ENCODE measurements around the gene WFDC9. TPM values are rescaled to one million over a fixed set of nuclear protein-coding genes. Genes with fewer than 3 reads are reported as not detected.

WFDC9 gene
- total RNA-seq = not detected

GRCh38 chr20:45631184-45631583 lies at the start of gene WFDC9:
Gene WFDC9, minus strand, starts transcription at chr20:45631284. Its CDS starts 21,103 bp downstream, at chr20:45610181.

GRCh38 chr20:45670139-45670538 lies 39.1 kb upstream of the WFDC9 start, which contains the start of gene WFDC11:
Gene WFDC11, minus strand, starts transcription at chr20:45670239. Its CDS starts 19,639 bp downstream, at chr20:45650600.

GRCh38 chr20:45629496-45630100 lies 1.5 kb downstream of the WFDC9 start, which contains the start of gene WFDC10A:
Gene WFDC10A, plus strand, starts transcription at chr20:45629739. Its CDS starts 75 bp downstream, at chr20:45629814.

GRCh38 chr20:45579184-45579583 lies 51.9 kb downstream of the WFDC9 start, which contains the start of gene WFDC8:
Gene WFDC8, minus strand, starts transcription at chr20:45579284. Its CDS starts 37 bp downstream, at chr20:45579247.

Other genes starting within 250 kb of the WFDC9 start
- gene DBNDD2, start 223.0 kb downstream of the WFDC9 start, total RNA-seq = 13.4 TPM
- gene PIGT, start 215.1 kb downstream of the WFDC9 start, total RNA-seq = 26.3 TPM
- gene WFDC2, start 161.5 kb downstream of the WFDC9 start, total RNA-seq = 2.4 TPM
- not detected for gene SPINT3, start 115.7 kb downstream of the WFDC9 start, total RNA-seq
- not detected for gene WFDC6, start 91.8 kb downstream of the WFDC9 start, total RNA-seq
- gene EPPIN, start 83.9 kb downstream of the WFDC9 start, total RNA-seq = not detected
- gene WFDC8, start 52.0 kb downstream of the WFDC9 start, total RNA-seq = not detected
- gene WFDC10A, start 1.5 kb downstream of the WFDC9 start, total RNA-seq = not detected
- gene WFDC11, start 39.0 kb upstream of the WFDC9 start, total RNA-seq = not detected
- not detected for gene WFDC13, start 70.8 kb upstream of the WFDC9 start, total RNA-seq
- gene WFDC10B, start 73.7 kb upstream of the WFDC9 start, total RNA-seq = not detected
- gene SPINT4, start 91.1 kb upstream of the WFDC9 start, total RNA-seq = not detected
- gene WFDC3, start 160.6 kb upstream of the WFDC9 start, total RNA-seq = not detected
- gene DNTTIP1, start 160.7 kb upstream of the WFDC9 start, total RNA-seq = 17.8 TPM
- 15.3 TPM for gene UBE2C, start 181.4 kb upstream of the WFDC9 start, total RNA-seq
- 93.6 TPM for gene TNNC2, start 196.0 kb upstream of the WFDC9 start, total RNA-seq
- 86.1 TPM for gene SNX21, start 202.5 kb upstream of the WFDC9 start, total RNA-seq
- gene ACOT8, start 226.1 kb upstream of the WFDC9 start, total RNA-seq = 36.1 TPM
- gene ZSWIM3, start 226.3 kb upstream of the WFDC9 start, total RNA-seq = 16.2 TPM
- gene ZSWIM1, start 249.9 kb upstream of the WFDC9 start, total RNA-seq = 9.4 TPM